ENCODE results near the gene LRRC3. TPM values are rescaled to one million over a fixed set of nuclear protein-coding genes. Genes with fewer than 3 reads are reported as not detected.

Gene LRRC3
- total RNA-seq, 1 experiment from 2014 or later: 5.7 TPM

DNA sequence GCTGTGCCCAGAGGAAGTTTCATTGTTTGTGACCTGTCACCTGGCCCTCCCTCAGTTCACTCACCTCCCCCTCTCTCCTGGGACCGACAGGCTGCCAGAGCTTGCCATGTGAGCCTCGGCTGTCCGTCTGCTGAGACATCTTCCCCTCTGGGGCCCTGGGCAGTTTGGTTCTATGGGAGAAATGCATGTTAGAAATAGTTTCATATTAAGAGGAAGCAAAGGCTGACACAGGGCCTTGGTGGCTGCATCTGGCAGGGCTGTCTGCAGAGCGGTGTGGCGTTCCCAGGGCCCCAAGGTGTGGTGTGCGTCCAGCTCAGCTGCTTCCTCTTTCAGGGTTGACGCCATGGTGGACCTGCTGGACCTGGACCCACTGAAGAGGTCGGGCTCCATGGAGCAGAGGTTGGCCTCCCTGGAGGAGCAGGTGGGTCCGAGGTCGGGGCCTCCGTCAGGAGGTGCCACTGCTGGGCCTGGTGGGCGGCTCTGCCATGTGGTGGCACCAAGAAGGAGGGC, 31.9 kb upstream of the LRRC3 start (continued):
- TF ChIP-seq, protein P1, sequence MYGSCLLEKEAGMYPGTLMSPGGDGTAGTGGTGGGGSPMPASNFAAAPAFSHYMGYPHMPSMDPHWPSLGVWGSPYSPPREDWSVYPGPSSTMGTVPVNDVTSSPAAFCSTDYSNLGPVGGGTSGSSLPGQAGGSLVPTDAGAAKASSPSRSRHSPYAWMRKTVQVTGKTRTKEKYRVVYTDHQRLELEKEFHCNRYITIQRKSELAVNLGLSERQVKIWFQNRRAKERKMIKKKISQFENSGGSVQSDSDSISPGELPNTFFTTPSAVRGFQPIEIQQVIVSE (CRISPR knock-in tag; IDR thresholded peaks at IDR 0.05; ENCODE audit: borderline replicate concordance): no peak

DNA sequence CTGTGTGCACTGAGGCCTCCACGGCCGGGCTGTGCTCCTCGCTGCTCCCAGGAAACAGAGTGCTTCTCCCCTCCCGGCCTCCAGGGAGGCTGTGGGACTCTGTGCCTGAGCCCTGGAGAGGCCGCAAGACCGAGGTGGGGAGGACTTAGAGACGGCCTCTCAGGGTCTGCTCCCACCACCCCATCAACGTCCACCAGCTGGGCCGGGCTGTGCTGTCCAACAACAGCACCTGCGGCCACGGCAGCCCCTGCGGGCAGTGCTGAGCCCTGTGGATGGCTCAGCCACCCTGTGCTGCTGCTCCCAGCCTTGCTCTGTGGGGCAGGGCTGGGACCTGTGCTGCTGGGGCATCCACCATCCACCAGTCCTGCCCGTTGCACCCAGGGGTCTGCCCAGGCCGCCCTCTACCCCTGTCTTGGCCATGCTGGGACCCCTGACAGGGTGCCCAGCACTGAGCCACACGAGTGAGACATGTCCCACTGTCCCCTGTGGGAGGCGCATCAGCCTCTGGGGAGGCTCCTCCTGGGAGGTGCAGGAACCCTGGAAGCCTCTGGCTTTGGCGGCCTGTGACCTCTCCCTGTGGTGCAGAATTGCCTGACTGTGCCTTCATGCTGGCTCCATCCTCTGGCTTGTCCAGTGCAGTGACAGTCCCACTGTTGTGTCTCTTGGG, 31.2 kb upstream of the LRRC3 start:
- Mint-ChIP-seq H3K36me3 (peaks cover 9% of the 10 kb centered on the region; the same call in 1 of the 2 replicates), H3K4me1 (no peaks in the 10 kb centered on the region), H3K9me3 (peaks cover 16% of the 10 kb centered on the region), H3K27me3 (ENCODE audit: low read depth) (no peaks in the 10 kb centered on the region), H3K27ac (no peak overlapping the region), H3K4me3 (no peak overlapping the region)
- POLR2A ChIA-PET: no interaction called here
- ATAC-seq: no peak
- TF ChIP-seq, protein P2, sequence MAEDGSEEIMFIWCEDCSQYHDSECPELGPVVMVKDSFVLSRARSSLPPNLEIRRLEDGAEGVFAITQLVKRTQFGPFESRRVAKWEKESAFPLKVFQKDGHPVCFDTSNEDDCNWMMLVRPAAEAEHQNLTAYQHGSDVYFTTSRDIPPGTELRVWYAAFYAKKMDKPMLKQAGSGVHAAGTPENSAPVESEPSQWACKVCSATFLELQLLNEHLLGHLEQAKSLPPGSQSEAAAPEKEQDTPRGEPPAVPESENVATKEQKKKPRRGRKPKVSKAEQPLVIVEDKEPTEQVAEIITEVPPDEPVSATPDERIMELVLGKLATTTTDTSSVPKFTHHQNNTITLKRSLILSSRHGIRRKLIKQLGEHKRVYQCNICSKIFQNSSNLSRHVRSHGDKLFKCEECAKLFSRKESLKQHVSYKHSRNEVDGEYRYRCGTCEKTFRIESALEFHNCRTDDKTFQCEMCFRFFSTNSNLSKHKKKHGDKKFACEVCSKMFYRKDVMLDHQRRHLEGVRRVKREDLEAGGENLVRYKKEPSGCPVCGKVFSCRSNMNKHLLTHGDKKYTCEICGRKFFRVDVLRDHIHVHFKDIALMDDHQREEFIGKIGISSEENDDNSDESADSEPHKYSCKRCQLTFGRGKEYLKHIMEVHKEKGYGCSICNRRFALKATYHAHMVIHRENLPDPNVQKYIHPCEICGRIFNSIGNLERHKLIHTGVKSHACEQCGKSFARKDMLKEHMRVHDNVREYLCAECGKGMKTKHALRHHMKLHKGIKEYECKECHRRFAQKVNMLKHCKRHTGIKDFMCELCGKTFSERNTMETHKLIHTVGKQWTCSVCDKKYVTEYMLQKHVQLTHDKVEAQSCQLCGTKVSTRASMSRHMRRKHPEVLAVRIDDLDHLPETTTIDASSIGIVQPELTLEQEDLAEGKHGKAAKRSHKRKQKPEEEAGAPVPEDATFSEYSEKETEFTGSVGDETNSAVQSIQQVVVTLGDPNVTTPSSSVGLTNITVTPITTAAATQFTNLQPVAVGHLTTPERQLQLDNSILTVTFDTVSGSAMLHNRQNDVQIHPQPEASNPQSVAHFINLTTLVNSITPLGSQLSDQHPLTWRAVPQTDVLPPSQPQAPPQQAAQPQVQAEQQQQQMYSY (CRISPR knock-in tag; IDR thresholded peaks at IDR 0.05): no peak
- TF ChIP-seq, protein P3, sequence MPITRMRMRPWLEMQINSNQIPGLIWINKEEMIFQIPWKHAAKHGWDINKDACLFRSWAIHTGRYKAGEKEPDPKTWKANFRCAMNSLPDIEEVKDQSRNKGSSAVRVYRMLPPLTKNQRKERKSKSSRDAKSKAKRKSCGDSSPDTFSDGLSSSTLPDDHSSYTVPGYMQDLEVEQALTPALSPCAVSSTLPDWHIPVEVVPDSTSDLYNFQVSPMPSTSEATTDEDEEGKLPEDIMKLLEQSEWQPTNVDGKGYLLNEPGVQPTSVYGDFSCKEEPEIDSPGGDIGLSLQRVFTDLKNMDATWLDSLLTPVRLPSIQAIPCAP (CRISPR knock-in tag; IDR thresholded peaks at IDR 0.05): no peak
- TF ChIP-seq TP53 (CRISPR knock-in tag; IDR thresholded peaks at IDR 0.05): no peak
- TF ChIP-seq, protein P4, sequence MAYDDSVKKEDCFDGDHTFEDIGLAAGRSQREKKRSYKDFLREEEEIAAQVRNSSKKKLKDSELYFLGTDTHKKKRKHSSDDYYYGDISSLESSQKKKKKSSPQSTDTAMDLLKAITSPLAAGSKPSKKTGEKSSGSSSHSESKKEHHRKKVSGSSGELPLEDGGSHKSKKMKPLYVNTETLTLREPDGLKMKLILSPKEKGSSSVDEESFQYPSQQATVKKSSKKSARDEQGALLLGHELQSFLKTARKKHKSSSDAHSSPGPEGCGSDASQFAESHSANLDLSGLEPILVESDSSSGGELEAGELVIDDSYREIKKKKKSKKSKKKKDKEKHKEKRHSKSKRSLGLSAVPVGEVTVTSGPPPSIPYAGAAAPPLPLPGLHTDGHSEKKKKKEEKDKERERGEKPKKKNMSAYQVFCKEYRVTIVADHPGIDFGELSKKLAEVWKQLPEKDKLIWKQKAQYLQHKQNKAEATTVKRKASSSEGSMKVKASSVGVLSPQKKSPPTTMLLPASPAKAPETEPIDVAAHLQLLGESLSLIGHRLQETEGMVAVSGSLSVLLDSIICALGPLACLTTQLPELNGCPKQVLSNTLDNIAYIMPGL (CRISPR knock-in tag; IDR thresholded peaks at IDR 0.05): no peak
- CTCF ChIA-PET: no interaction called here
- DNase-seq (ENCODE audit: low spot score): peak; percentile 8

DNA sequence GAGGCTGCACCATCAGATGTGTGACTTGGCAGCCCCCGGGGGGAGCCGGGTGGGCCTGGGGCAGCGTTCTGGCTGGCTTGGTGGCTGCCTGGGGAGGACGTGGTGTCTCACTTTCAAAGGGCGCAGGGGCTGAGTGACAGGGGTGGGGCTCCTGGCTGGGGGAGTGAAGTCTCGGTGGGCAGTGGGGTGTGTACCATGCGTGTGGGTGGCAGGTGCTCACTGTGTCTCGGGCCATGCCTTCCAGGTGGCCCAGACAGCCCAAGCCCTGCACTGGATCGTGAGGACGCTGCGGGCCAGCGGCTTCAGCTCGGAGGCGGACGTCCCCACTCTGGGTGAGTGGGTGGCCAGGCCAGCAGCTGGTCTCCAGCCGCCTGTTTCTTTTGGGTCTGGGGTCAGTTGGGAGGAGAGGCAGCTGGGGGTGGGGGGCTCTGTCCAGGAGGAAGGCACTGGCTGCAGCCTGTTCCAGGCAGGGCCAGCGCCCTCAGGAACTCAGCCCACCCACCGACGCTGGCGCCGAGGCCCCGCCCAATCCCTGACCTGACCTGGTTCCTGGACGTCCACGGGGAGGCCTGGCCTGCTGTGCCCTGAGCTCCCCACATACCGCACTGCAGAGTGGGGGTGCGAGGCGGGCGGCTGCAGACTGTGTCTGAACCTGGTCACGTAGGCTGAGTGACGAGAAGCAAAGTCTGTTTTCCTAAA, 30.6 kb upstream of the LRRC3 start:
- no peak for ATAC-seq
- Mint-ChIP-seq H3K27ac (no peak overlapping the region), H3K36me3 (peaks cover 3% of the 10 kb centered on the region), H3K4me1 (no peaks in the 10 kb centered on the region), H3K9me3 (peaks cover 11% of the 10 kb centered on the region), H3K4me3 (no peak overlapping the region), H3K27me3 (ENCODE audit: low read depth) (no peaks in the 10 kb centered on the region)
- ChIA-PET CTCF (no interaction called here), POLR2A (interaction anchor here (0.5 kb wide), 1 partner anchor 16 kb away, joined by 3 read pairs; no protein-coding TSS in a partner anchor)
- peak; percentile 12 for DNase-seq (ENCODE audit: low spot score)
- TF ChIP-seq, protein P2 (CRISPR knock-in tag; IDR thresholded peaks at IDR 0.05): no peak
- TF ChIP-seq CREB1 (CRISPR knock-in tag; IDR thresholded peaks at IDR 0.05): no peak
- TF ChIP-seq, protein P5, sequence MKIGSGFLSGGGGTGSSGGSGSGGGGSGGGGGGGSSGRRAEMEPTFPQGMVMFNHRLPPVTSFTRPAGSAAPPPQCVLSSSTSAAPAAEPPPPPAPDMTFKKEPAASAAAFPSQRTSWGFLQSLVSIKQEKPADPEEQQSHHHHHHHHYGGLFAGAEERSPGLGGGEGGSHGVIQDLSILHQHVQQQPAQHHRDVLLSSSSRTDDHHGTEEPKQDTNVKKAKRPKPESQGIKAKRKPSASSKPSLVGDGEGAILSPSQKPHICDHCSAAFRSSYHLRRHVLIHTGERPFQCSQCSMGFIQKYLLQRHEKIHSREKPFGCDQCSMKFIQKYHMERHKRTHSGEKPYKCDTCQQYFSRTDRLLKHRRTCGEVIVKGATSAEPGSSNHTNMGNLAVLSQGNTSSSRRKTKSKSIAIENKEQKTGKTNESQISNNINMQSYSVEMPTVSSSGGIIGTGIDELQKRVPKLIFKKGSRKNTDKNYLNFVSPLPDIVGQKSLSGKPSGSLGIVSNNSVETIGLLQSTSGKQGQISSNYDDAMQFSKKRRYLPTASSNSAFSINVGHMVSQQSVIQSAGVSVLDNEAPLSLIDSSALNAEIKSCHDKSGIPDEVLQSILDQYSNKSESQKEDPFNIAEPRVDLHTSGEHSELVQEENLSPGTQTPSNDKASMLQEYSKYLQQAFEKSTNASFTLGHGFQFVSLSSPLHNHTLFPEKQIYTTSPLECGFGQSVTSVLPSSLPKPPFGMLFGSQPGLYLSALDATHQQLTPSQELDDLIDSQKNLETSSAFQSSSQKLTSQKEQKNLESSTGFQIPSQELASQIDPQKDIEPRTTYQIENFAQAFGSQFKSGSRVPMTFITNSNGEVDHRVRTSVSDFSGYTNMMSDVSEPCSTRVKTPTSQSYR (CRISPR knock-in tag; IDR thresholded peaks at IDR 0.05): no peak
- TF ChIP-seq, protein P6, sequence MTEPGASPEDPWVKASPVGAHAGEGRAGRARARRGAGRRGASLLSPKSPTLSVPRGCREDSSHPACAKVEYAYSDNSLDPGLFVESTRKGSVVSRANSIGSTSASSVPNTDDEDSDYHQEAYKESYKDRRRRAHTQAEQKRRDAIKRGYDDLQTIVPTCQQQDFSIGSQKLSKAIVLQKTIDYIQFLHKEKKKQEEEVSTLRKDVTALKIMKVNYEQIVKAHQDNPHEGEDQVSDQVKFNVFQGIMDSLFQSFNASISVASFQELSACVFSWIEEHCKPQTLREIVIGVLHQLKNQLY (CRISPR knock-in tag; IDR thresholded peaks at IDR 0.05): no peak
- TF ChIP-seq CREM (CRISPR knock-in tag; IDR thresholded peaks at IDR 0.05): no peak
- TF ChIP-seq JAZF1 (CRISPR knock-in tag; IDR thresholded peaks at IDR 0.05): no peak
- TF ChIP-seq PRRX2 (CRISPR knock-in tag; IDR thresholded peaks at IDR 0.05): no peak
- no peak for TF ChIP-seq FOXJ3 (CRISPR knock-in tag; IDR thresholded peaks at IDR 0.05; ENCODE audit: borderline replicate concordance)
- TF ChIP-seq GTF2I (CRISPR knock-in tag; conservative IDR thresholded peaks at IDR 0.05): no peak
- no peak for TF ChIP-seq MXD4 (CRISPR knock-in tag; IDR thresholded peaks at IDR 0.05; ENCODE audit: borderline replicate concordance)
- TF ChIP-seq ZNF232 (CRISPR knock-in tag; IDR thresholded peaks at IDR 0.05): no peak
